RWPE1 (cell line): ENCODE data around the gene GPR107.

Source experiments
- CTCF ChIA-PET: fragments of 350-600 bp; sonication (Branson Sonifier 250); formaldehyde crosslinking; extraction: SDS; loops from one replicate; lab custom pipeline; 2021; lab: Yijun Ruan, JAX
- POLR2A ChIA-PET: fragments of 400-600 bp; formaldehyde crosslinking; extraction: SDS; loops from one replicate; lab custom pipeline; 2020; ENCODE audit warnings: antibody characterized with exemption; ENCODE audit not compliant: low non-redundant PET; lab: Yijun Ruan, JAX
- DNase-seq: peaks from one replicate; pipeline ENCODE4 v3.0.0; 2012; ENCODE audit warnings: low spot score
- H3K27ac ChIP-seq: fragments of 450-650 bp; 2 replicates; pipeline ENCODE4 v1.5.1; 2017
- TF ChIP-seq, protein P1 (sequence below): fragments of 450-650 bp; conservative IDR thresholded peaks from 2 replicates; pipeline ENCODE4 v1.5.1; 2017; ENCODE audit warnings: low read depth, mild to moderate bottlenecking

GPR107 gene

GRCh38 chr9:130139251-130139650, 85.5 kb downstream of the GPR107 start:
- peak overlapping the region; percentile 87 for H3K27ac ChIP-seq
- POLR2A ChIA-PET: interaction anchor here (0.6 kb wide), 1 partner anchor 326 kb away, joined by 3 read pairs; no protein-coding TSS in a partner anchor
- CTCF ChIA-PET: no interaction called here
- TF ChIP-seq, protein P1, sequence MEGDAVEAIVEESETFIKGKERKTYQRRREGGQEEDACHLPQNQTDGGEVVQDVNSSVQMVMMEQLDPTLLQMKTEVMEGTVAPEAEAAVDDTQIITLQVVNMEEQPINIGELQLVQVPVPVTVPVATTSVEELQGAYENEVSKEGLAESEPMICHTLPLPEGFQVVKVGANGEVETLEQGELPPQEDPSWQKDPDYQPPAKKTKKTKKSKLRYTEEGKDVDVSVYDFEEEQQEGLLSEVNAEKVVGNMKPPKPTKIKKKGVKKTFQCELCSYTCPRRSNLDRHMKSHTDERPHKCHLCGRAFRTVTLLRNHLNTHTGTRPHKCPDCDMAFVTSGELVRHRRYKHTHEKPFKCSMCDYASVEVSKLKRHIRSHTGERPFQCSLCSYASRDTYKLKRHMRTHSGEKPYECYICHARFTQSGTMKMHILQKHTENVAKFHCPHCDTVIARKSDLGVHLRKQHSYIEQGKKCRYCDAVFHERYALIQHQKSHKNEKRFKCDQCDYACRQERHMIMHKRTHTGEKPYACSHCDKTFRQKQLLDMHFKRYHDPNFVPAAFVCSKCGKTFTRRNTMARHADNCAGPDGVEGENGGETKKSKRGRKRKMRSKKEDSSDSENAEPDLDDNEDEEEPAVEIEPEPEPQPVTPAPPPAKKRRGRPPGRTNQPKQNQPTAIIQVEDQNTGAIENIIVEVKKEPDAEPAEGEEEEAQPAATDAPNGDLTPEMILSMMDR: no peak
- DNase-seq: no peak

DNA sequence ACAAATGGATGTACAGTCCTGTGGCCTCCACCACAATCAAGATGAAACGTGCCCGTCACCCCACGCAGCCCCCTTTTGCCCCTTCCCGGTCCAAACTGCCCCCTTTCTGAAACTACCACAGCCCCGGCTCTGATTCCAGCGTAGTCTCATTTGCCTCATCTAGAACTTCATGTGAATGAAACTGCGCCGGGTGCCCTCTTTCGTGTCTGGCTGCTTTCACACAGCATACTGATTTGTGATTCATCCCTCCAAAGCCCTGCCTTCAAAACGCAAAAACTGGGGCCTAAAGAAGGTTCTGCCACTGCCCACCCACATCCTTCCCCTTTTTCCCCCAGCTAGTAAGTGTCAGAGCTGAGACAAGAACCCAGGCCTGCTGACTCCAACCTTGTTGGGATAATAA, 87.0 kb downstream of the GPR107 start:
- ChIA-PET POLR2A (no interaction called here), CTCF (interaction anchor here (1.0 kb wide), 1 partner anchor 10 kb away, joined by 5 read pairs; no protein-coding TSS in a partner anchor)
- H3K27ac ChIP-seq: peak overlapping the region; percentile 36
- no peak for DNase-seq
- TF ChIP-seq, protein P1: no peak

DNA sequence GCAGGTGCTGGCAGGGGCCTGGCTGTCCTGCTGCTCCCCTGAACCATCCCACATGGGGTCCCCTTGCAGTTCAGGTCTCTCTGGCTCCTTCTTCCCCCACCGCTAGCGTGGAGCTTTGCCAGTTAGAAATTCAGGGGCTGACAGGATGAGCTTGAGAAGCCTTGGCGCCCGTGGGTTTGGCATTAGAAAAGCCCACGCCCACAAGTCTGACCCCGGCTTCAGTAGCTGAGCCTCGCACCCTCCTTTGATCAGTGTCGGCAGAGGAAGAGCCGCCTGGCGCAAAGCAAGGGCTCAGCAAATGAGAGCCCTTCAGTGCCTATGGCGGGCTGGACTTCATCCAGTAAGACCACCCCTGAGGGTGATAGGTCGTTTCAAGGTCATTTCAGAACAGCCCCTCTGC, 88.3 kb downstream of the GPR107 start:
- ChIA-PET POLR2A (no interaction called here), CTCF (no interaction called here)
- no peak for DNase-seq
- TF ChIP-seq, protein P1: no peak
- H3K27ac ChIP-seq: no peak overlapping the region

DNA sequence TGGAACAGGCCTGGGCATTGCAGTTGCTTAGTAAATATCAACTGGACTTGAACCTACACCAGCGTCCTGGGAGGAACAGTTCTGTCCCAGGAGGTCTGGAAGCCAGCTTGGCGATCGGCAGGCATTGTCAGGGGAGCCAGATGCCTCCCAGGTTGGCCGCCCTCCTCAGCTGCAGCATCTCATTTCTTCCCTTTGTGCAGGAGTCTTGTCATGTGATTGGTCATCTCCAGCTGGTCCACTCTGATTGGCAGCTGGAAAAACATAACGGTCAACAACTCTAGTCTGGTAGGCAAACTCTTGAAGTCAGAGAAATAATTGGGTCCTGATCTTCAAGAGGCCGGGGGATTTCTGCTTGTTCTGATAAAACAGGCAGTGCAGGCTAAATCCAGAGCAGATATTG, 88.9 kb downstream of the GPR107 start:
- H3K27ac ChIP-seq: no peak overlapping the region
- DNase-seq: no peak
- TF ChIP-seq, protein P1: no peak
- CTCF ChIA-PET: no interaction called here
- POLR2A ChIA-PET: no interaction called here

DNA sequence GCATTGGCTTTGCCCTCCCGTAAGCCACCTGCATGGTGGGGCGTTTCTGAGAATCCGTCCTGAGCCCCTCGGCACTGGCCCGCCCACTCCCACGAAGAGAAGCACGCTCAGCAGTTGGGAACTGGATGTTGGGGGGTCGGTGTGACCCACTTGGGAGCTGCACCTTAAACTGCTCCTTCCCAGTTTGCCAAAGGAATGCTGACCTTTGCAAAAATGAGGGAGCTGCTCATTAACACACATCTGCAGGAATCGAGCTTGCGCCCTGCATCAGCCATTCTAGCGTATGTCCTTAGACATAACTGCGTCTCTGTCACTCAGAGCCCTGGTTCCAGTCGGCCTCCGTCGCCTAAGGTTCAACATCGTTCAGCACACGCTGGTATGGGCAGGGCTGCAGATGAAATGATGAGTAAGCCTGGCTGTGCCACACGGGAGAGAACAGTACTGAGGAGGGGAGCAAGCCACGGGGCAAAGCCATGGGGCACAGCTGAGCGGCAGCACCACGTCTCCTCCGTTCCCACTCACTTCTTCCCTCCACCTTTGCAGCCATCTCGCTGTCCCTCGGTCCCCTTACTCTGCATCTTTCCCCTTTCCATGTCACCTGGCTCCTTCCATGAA, 89.7 kb downstream of the GPR107 start:
- CTCF ChIA-PET: interaction anchor here (0.7 to 1.6 kb wide), 3 partner anchors 93 to 213 kb away, joined by 3 to 6 read pairs (median 5); no protein-coding TSS in a partner anchor
- POLR2A ChIA-PET: no interaction called here

DNA sequence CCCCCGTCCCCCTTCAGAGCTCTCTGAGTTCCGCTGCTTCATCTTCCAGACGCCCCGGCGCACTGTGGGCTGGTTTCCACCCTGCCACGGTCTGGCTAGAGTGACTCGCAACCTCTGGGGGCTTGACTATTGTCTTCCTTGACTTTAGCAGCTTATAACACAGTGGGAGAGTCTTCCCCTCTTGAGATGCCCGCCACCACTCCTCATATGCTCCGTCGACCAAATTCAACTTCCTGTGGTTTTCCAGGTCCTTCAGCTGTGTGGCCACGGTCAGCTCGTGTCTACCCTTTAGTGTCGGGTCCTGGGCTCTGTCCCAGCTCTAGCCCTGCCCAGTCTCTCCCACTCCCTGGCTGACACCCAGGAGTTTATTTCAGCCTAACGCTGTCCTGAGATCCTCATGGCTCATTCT, 90.3 kb downstream of the GPR107 start:
- ChIA-PET CTCF (interaction anchor here (0.5 to 1.6 kb wide), 7 partner anchors 44 to 538 kb away, joined by 3 to 6 read pairs (median 3); no protein-coding TSS in a partner anchor), POLR2A (no interaction called here)
- no peak overlapping the region for H3K27ac ChIP-seq
- no peak for DNase-seq
- TF ChIP-seq, protein P1: no peak

More for the DNA sequence above, 89.7 kb downstream of the GPR107 start:
- TF ChIP-seq, protein P1: no peak
- no peak for DNase-seq
- H3K27ac ChIP-seq: no peak overlapping the region
